HTERT RPE-1 (cell line): ENCODE measurements around the gene CANT1.
"Not testable (repeated sequence)": the region's sequence is repeated elsewhere in the genome, so short reads cannot be mapped to it uniquely, and the experiment has no call there.

ENCODE experiments used
- in situ Hi-C: fragments of 300-500 bp; cut with MboI; formaldehyde crosslinking; loops from 4 replicates; pipeline ENCODE4 v1.14.3; 2020; ENCODE audit warnings: low sequenced_read_pairs

Gene CANT1

GRCh38 chr17:79043931-79044320 lies 34.4 kb upstream of the CANT1 start:
- in situ Hi-C loops = no loop called here

- in situ Hi-C loops = no loop called here
These were observed 33.8 kb upstream of the CANT1 start for GRCh38 chr17:79043191-79043930.

GRCh38 chr17:79042421-79043190 lies 33.0 kb upstream of the CANT1 start:
- in situ Hi-C loops = no loop called here

GRCh38 chr17:79041723-79042420 lies 32.3 kb upstream of the CANT1 start:
- in situ Hi-C loops = no loop called here

- in situ Hi-C loops = no loop called here
These were observed 31.5 kb upstream of the CANT1 start for GRCh38 chr17:79041041-79041570.

GRCh38 chr17:79039886-79040285 lies 30.3 kb upstream of the CANT1 start:
- in situ Hi-C loops = no loop called here

- in situ Hi-C loops = no loop called here
These were observed 29.6 kb upstream of the CANT1 start for GRCh38 chr17:79039171-79039570.

GRCh38 chr17:79038545-79039135 lies 29.1 kb upstream of the CANT1 start:
- in situ Hi-C loops = no loop called here

- in situ Hi-C loops = no loop called here
These were observed 27.0 kb upstream of the CANT1 start for GRCh38 chr17:79036596-79036995.

GRCh38 chr17:79036181-79036580 lies 26.6 kb upstream of the CANT1 start:
- in situ Hi-C loops = no loop called here

- in situ Hi-C loops = no loop called here
These were observed 26.1 kb upstream of the CANT1 start for GRCh38 chr17:79035686-79036085.

- in situ Hi-C loops = no loop called here
These were observed 25.4 kb upstream of the CANT1 start for GRCh38 chr17:79034931-79035485.

- in situ Hi-C loops = no loop called here
These were observed 24.4 kb upstream of the CANT1 start for GRCh38 chr17:79033741-79034501.

- in situ Hi-C loops = no loop called here
These were observed 23.6 kb upstream of the CANT1 start for GRCh38 chr17:79033046-79033616.

GRCh38 chr17:79031996-79032875 lies 22.7 kb upstream of the CANT1 start:
- in situ Hi-C loops = no loop called here

GRCh38 chr17:79030636-79031035 lies 21.1 kb upstream of the CANT1 start:
- in situ Hi-C loops = not testable (repeated sequence)

GRCh38 chr17:79029327-79030009 lies 19.9 kb upstream of the CANT1 start:
- in situ Hi-C loops = no loop called here
